ENCODE data around the gene SH3RF1. TPM values are rescaled to one million over a fixed set of nuclear protein-coding genes. Genes with fewer than 3 reads are reported as not detected.
A peak's percentile ranks its signal among the peaks of the same experiment; 100 is the strongest.

SH3RF1 gene
- total RNA-seq, 2 donors from 2014 or later = 37.6 to 68.8 TPM

DNA sequence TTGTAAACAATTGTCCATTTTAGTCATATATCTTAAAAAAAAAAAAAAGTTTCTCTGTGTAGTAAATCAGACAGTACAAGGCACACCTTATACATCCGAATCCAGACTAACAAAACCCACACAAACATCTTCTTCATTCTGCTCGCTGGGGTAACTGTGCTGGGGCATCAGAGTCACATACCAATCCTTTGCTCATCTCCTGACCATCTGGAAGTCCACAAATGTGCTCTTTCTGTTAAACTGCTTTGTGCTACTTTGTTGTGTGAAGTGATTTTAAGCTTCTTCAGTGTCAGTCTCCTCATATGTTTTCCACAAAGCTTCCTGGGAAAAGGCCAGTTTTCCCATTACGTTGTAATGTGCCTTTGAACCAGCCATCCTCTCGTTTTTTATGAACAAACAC, 174.5 kb downstream of the SH3RF1 start:
- no peak overlapping the region for H3K4me3 Mint-ChIP-seq
- Histone ChIP-seq H3K9me3 (ENCODE audit: control insufficient read depth, low read length) (peaks cover 26% of the 10 kb centered on the region), H3K9ac (ENCODE audit: extremely low read depth, low read length, poor library complexity, severe bottlenecking) (no peak overlapping the region), H3K4me3 (ENCODE audit: low read length) (no peak overlapping the region), H3K36me3 (ENCODE audit: control insufficient read depth, insufficient read depth, low read length) (peaks cover 86% of the 10 kb centered on the region), H3K27ac (ENCODE audit: low read depth, low read length) (no peak overlapping the region), H3K27me3 (ENCODE audit: control insufficient read depth, insufficient read depth, low read length, poor library complexity, severe bottlenecking) (no peaks in the 10 kb centered on the region), H3K4me1 (ENCODE audit: control insufficient read depth, insufficient read depth, low read length) (peaks cover 9% of the 10 kb centered on the region)
- peaks cover 53% of the 10 kb centered on the region for H3K36me3 Mint-ChIP-seq (ENCODE audit: low read depth)
- peak; percentile 13 for DNase-seq
- TF ChIP-seq, protein P1, sequence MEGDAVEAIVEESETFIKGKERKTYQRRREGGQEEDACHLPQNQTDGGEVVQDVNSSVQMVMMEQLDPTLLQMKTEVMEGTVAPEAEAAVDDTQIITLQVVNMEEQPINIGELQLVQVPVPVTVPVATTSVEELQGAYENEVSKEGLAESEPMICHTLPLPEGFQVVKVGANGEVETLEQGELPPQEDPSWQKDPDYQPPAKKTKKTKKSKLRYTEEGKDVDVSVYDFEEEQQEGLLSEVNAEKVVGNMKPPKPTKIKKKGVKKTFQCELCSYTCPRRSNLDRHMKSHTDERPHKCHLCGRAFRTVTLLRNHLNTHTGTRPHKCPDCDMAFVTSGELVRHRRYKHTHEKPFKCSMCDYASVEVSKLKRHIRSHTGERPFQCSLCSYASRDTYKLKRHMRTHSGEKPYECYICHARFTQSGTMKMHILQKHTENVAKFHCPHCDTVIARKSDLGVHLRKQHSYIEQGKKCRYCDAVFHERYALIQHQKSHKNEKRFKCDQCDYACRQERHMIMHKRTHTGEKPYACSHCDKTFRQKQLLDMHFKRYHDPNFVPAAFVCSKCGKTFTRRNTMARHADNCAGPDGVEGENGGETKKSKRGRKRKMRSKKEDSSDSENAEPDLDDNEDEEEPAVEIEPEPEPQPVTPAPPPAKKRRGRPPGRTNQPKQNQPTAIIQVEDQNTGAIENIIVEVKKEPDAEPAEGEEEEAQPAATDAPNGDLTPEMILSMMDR (conservative IDR thresholded peaks at IDR 0.05) = no peak
- peaks cover 17% of the 10 kb centered on the region for H3K4me1 Mint-ChIP-seq
- no peak overlapping the region for H3K27ac Mint-ChIP-seq
- H3K27me3 Mint-ChIP-seq (ENCODE audit: insufficient read depth) = no peaks in the 10 kb centered on the region
- WGBS, 2 experiments (ENCODE audit: insufficient coverage in 1 of 2, insufficient read length in 1 of 2) = 89 to 97% methylated on average over 4 of the region's 4 CpGs
- H3K9me3 Mint-ChIP-seq = peaks cover 15% of the 10 kb centered on the region

DNA sequence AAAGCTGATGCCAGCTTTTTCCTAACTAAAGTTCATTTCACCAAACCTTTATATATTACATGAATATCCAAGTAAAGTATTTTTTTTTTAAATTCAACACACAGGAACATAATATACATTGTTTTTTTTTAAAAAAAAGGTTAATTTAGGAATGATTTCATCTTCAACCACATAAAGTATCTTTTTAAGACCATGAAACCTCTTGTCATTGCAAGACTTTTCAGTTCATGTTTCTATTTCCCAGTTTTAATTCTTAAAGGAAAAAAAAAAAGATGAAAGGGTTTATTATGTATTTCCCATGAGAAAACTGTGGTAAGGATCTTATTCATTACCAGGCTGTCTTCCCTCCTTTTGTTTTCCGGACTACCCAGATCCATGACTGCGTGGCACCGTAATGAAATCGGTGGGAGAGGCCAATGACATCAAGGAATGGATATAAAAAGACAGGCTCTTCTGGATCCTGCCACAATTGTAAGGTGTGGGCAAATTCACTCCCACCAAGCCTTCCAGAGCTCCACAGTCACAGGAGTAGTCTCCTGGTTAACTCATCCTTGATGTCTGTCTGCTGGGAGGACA, 176.0 kb downstream of the SH3RF1 start:
- Mint-ChIP-seq H3K27me3 (ENCODE audit: insufficient read depth) (no peaks in the 10 kb centered on the region), H3K4me3 (no peak overlapping the region), H3K9me3 (peaks cover 23% of the 10 kb centered on the region), H3K4me1 (peaks cover 2% of the 10 kb centered on the region), H3K27ac (no peak overlapping the region), H3K36me3 (ENCODE audit: low read depth) (peaks cover 61% of the 10 kb centered on the region)
- no peak overlapping the region for H3K27ac ChIP-seq (ENCODE audit: low read depth, low read length)
- H3K9ac ChIP-seq (ENCODE audit: extremely low read depth, low read length, poor library complexity, severe bottlenecking) = no peak overlapping the region
- no peak overlapping the region for H3K4me3 ChIP-seq (ENCODE audit: low read length)
- H3K27me3 ChIP-seq (ENCODE audit: control insufficient read depth, insufficient read depth, low read length, poor library complexity, severe bottlenecking) = no peaks in the 10 kb centered on the region
- TF ChIP-seq, protein P1 (conservative IDR thresholded peaks at IDR 0.05) = no peak
- peaks cover 92% of the 10 kb centered on the region for H3K36me3 ChIP-seq (ENCODE audit: control insufficient read depth, insufficient read depth, low read length)
- WGBS, 2 experiments (ENCODE audit: insufficient coverage in 1 of 2, insufficient read length in 1 of 2) = 87 to 100% methylated on average over 1 to 4 of the region's 4 CpGs
- no peak for DNase-seq
- H3K9me3 ChIP-seq (ENCODE audit: control insufficient read depth, low read length) = peaks cover 38% of the 10 kb centered on the region
- H3K4me1 ChIP-seq (ENCODE audit: control insufficient read depth, insufficient read depth, low read length) = peaks cover under 1% of the 10 kb centered on the region

DNA sequence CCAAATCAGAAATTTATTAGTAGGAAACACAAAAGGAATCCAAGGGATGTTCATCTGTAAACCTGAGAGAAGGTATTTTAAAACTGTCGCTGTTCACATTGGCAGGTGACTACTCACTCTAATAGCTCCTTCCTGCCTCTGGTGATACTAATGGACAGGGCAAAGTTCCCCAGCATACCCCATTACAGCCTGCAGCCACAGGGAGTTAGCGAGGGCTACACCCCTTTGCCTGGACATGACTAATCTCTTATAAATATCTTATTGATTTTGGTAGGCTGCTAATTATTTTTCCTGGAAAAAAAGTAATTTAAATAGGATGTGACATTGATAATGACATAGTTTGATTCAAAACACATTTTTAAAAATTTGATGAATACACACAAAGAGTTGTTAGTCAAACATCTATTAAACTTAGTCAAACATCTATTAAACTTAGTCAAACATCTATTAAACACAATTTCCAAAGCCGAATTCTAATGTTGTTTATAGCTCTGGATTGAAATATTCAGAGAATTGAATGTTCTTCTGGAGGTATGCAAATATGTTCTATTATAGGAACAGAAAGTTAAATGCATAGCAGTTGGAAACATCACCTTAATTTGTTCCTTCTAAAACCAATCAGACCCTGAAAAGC, 177.8 kb downstream of the SH3RF1 start:
- Histone ChIP-seq H3K9me3 (ENCODE audit: control insufficient read depth, low read length) (peaks cover 44% of the 10 kb centered on the region), H3K27ac (ENCODE audit: low read depth, low read length) (no peak overlapping the region), H3K36me3 (ENCODE audit: control insufficient read depth, insufficient read depth, low read length) (peaks cover 89% of the 10 kb centered on the region), H3K4me1 (ENCODE audit: control insufficient read depth, insufficient read depth, low read length) (no peaks in the 10 kb centered on the region), H3K9ac (ENCODE audit: extremely low read depth, low read length, poor library complexity, severe bottlenecking) (no peak overlapping the region), H3K27me3 (ENCODE audit: control insufficient read depth, insufficient read depth, low read length, poor library complexity, severe bottlenecking) (no peaks in the 10 kb centered on the region), H3K4me3 (ENCODE audit: low read length) (peak overlapping the region; percentile 4)
- Mint-ChIP-seq H3K27ac (no peak overlapping the region), H3K4me3 (no peak overlapping the region), H3K4me1 (no peaks in the 10 kb centered on the region), H3K27me3 (ENCODE audit: insufficient read depth) (no peaks in the 10 kb centered on the region), H3K9me3 (peaks cover 23% of the 10 kb centered on the region), H3K36me3 (ENCODE audit: low read depth) (peaks cover 64% of the 10 kb centered on the region)
- TF ChIP-seq, protein P1 (conservative IDR thresholded peaks at IDR 0.05) = no peak
- WGBS, 2 experiments (ENCODE audit: insufficient coverage in 1 of 2, insufficient read length in 1 of 2) = 100% methylated on average over 2 of the region's 3 CpGs; no CpG with 5 or more reads in 1 of the 2 experiments
- no peak for DNase-seq

Measured in endodermal cell (in vitro differentiated cells).